Measurements from ENCODE around the gene IGF2R.
"Not testable (repeated sequence)": the region's sequence is repeated elsewhere in the genome, so short reads cannot be mapped to it uniquely, and the experiment has no call there.

The IGF2R gene

DNA sequence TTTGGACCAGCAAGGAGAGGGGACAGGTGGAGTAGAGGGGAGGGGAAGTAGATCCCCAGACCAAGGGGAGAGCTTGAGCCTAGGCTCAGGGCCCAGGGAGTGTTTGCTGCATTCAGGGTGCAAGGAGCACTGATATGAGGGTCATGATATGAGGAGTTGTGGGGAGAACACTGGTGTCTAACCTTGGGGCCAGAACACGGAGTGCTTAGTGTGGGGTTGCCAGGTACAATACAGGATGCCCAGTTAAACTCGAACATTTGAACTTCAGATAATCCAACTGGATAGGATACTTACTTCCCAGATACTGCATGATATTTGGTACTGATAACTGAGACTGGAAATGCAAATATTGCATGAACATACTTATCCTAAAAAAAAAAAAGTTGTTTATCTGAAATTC lies 155.1 kb downstream of the IGF2R start:
- Mint-ChIP-seq H3K27ac (no peak overlapping the region), H3K4me1 (no peaks in the 10 kb centered on the region), H3K4me3 (no peak overlapping the region), H3K36me3 (peaks cover 31 to 54% of the 10 kb centered on the region in 2 donors), H3K9me3 (no peaks in the 10 kb centered on the region), H3K27me3 (no peaks in the 10 kb centered on the region)
- ATAC-seq (replicated peaks) (no peak), DNase-seq (no peak)

DNA sequence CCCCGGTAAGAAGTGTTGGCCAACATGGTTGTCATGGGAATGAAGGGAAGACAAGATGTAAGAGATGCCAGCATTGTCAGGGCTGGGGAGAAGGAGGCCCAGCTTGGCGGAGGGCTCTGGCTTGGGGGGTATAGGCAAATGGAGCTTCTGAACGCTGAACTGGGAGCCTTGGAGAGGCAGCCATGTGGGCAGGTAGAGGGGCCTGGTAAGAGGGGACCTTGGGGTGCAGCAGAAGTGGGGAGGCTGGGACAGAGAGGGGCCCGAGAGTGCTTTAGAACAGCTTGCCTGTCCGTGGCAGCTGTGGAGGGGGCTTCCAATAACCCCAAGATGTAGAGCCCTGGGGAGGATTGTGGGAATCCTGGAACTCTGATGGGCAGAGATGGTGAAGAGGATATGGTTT lies 155.7 kb downstream of the IGF2R start:
- no peaks in the 10 kb centered on the region for H3K27me3 Mint-ChIP-seq
- DNase-seq (no peak), ATAC-seq (replicated peaks) (no peak)
- H3K4me3 Mint-ChIP-seq = no peak overlapping the region
- H3K27ac Mint-ChIP-seq = no peak overlapping the region
- no peaks in the 10 kb centered on the region for H3K4me1 Mint-ChIP-seq
- H3K36me3 Mint-ChIP-seq = peaks cover 29 to 51% of the 10 kb centered on the region in 2 donors
- H3K9me3 Mint-ChIP-seq = no peaks in the 10 kb centered on the region

DNA sequence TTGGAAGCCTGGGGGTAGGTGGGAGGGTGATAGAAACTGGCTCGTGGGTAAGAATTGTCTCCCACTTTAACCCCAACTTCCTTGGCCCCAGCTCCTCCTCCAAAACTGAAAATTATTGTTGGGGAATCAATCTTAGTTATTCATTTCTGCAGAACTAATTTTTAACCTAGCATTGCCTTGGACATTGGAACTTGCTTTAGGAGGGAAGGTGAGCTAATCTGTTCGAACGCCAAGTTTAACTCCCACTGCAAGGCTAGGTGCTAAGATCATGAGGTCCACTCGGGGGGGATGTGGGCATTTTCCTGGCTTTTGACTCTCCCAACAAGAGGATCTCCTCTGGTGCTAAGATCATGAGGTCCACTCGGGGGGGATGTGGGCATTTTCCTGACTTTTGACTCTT lies 156.2 kb downstream of the IGF2R start:
- H3K27ac Mint-ChIP-seq; ATAC-seq (replicated peaks): not testable (repeated sequence)

DNA sequence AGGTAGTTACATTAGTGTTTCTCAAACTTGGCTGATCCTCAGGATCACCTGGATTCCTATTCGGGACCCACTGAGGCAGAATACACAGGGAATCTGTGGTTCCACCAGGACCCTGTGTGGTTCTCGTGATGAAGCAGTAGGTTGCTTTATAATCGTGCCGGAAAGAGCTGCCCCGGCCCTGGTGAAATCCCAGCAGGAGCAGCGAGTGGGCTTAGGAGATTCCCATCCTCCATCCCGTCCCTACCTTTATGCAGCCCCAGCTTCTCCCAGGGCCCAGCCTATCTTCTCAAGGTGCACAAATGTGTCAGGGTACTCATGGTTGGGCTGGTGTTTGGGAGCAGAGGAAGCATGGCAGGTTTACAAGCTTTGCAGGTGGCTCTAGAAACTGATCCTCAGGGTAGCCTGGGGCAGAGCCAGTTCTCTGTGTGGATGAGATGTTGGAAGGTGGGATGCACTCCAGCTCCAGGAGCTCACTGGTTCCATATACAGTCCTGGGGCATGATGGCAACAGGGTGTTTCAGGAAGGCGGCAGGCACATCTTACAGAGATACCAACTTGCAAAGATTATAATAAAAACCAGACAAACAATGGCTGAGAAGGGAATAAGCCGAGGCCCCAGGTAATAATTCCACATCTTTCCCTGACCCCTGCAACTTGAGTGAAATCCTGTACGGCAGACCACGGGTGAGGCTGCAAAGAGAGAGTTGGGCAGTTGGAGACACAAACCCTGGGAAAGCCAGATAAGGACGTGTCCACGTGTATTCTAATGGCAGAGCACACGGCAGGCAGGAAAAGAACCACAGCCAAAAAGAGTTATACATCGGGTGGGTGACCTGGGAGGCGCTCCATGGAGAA lies 158.6 kb downstream of the IGF2R start:
- H3K4me1 Mint-ChIP-seq = peaks cover 0 to 1% of the 10 kb centered on the region in 2 donors
- H3K27me3 Mint-ChIP-seq = no peaks in the 10 kb centered on the region
- no peaks in the 10 kb centered on the region for H3K9me3 Mint-ChIP-seq
- ATAC-seq (replicated peaks) (no peak), DNase-seq (no peak)
- H3K27ac Mint-ChIP-seq = no peak overlapping the region
- no peak overlapping the region for H3K4me3 Mint-ChIP-seq
- H3K36me3 Mint-ChIP-seq = peaks cover 24 to 48% of the 10 kb centered on the region in 2 donors

More for the DNA sequence above, 156.2 kb downstream of the IGF2R start:
- not testable (repeated sequence) for DNase-seq, H3K4me1 Mint-ChIP-seq, H3K27me3 Mint-ChIP-seq, H3K4me3 Mint-ChIP-seq, H3K9me3 Mint-ChIP-seq
- H3K36me3 Mint-ChIP-seq = peaks cover 28 to 47% of the 10 kb centered on the region in 2 donors

DNA sequence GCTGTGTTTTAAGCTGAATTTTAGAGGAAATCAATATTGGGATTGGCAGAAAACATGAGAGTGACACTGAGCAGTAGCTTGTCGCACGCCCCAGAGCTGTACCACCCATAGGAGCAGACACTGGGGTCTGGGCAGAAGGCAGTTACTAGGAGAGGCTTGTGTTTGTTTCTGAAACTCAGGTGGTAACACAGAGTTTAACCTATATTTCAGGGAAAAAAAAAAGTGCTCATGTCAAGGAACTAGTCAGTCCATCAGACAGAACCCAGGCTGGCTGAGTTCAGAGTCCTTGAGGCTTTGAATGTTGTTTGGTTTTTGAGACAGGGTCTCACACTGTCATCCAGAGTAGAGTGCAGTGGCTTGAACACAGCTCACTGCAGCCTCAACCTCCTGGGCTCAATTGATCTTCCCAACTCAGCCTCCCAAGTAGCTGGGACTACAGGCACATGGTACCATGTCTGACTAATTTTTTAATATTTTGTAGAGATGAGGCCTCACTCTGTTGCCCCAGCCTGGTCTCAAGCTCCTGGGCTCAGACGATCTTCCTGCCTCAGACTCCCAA lies 159.3 kb downstream of the IGF2R start:
- H3K9me3 Mint-ChIP-seq = no peaks in the 10 kb centered on the region
- DNase-seq (no peak), ATAC-seq (replicated peaks) (no peak)
- H3K4me1 Mint-ChIP-seq = peaks cover 0 to 1% of the 10 kb centered on the region in 2 donors
- H3K27me3 Mint-ChIP-seq = no peaks in the 10 kb centered on the region
- H3K27ac Mint-ChIP-seq = no peak overlapping the region
- H3K4me3 Mint-ChIP-seq = no peak overlapping the region
- peaks cover 23 to 51% of the 10 kb centered on the region in 2 donors for H3K36me3 Mint-ChIP-seq

DNA sequence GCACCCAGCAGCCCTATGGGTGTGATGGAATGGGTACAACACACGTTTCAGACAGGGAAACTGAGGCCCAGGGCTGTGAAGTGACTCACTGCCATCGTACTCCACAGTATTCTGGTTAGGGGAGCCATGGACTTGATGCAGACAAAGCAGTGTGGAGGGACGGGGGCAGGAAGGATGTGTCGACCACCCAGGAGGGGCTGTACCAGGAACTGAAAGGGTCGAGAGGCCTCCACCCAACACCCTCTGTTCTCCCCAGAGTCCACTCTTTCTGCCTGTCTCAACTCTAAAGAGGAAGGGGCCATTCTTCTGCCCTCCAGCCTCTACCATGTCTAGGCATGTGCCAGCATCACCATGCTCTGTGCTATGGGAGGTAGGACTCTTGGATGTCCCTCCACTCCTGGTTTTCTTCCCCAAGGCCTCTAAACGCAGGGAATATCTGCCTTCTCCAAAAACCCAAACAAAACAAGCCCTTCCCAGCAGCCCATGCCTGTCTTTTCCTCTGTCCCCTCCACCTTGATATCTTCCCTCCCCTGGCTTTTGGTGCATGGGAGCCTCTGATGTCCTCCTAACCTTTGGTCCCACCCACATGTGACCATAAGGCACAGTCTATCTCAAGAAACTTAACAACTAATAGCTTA lies 160.1 kb downstream of the IGF2R start:
- DNase-seq (no peak), ATAC-seq (replicated peaks) (peak in 1 of 2 donors; percentile 18)
- no peak overlapping the region for H3K4me3 Mint-ChIP-seq
- H3K4me1 Mint-ChIP-seq = peaks cover 0 to 1% of the 10 kb centered on the region in 2 donors
- H3K36me3 Mint-ChIP-seq = peaks cover 23 to 47% of the 10 kb centered on the region in 2 donors
- no peak overlapping the region for H3K27ac Mint-ChIP-seq
- no peaks in the 10 kb centered on the region for H3K27me3 Mint-ChIP-seq
- H3K9me3 Mint-ChIP-seq = peaks cover under 1 to 4% of the 10 kb centered on the region in 2 donors

DNA sequence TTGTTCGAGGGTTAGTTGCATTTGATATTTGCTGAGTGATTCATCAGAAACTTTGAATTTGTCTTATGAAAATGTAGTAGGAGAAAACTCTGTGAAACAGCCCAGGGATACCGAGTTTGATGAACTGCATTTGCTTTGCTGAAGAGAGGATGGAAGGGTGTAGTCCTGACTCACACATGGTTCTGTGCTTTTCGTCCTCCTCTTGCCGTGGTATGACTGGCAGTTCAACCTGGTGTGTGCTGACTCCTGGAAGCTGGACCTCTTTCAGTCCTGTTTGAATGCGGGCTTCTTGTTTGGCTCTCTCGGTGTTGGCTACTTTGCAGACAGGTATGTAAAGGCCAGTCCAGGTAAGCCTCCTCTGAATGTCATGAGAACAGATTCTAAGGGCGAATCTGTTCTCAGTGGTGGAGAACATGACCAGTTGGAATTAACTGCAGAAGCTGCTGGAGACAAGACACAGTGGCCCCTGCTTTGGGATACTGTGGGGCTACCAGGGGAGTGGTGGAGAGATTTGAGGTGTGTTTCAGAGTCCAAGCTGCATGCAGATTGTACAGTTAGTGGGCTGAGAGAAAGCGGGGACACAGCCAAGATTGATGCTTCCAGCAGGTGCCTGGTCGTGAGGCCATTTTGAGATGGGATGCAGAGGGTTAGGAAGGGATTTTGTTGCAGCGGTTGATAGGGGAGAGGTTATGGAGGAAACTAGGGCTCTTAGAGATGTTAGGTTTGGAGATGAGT lies 161.2 kb downstream of the IGF2R start:
- peaks cover 2 to 4% of the 10 kb centered on the region in 2 donors for H3K9me3 Mint-ChIP-seq
- H3K4me1 Mint-ChIP-seq = peaks cover 0 to 1% of the 10 kb centered on the region in 2 donors
- no peak overlapping the region for H3K27ac Mint-ChIP-seq
- no peaks in the 10 kb centered on the region for H3K27me3 Mint-ChIP-seq
- DNase-seq (no peak), ATAC-seq (replicated peaks) (no peak)
- no peak overlapping the region for H3K4me3 Mint-ChIP-seq
- H3K36me3 Mint-ChIP-seq = peaks cover 19 to 43% of the 10 kb centered on the region in 2 donors

DNA sequence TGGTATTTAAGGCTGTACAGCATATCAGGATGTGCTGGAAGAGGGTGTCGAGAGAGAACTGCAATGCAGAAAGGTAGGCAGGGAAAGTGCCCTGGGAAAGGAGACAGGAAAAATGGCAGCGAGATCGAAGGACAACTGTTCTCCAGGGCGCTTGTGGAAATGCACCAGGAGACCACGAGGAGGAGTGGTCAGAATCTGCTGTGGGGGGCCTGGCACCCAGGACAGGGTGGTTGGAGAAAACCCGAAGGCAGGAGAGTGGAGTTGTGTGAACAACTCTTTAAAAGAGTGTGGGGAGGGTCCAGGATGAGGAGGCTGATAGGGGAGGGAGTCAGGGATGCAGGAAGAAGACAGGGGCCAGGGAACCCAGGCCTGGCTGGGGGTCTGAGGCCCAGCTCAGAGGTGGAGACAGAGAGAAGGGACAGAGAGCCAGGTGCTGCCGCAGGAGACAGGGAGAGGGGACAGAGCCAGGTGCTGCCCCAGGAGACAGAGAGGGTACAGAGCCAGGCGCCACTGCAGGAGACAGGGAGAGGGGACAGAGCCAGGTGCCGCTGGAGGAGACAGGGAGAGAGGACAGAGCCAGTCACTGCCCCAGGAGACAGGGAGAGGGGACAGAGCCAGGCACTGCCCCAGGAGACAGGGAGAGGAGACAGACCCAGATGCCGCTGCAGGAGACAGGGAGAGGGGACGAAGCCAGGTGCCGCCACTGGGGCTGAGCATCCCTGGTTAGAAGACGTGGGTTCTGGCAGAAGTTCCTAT lies 162.0 kb downstream of the IGF2R start:
- H3K36me3 Mint-ChIP-seq = peaks cover 19 to 45% of the 10 kb centered on the region in 2 donors
- H3K9me3 Mint-ChIP-seq = peaks cover 2 to 4% of the 10 kb centered on the region in 2 donors
- DNase-seq = no peak
- peaks cover 0 to 1% of the 10 kb centered on the region in 2 donors for H3K4me1 Mint-ChIP-seq
- peak overlapping the region; percentile 14 for H3K27ac Mint-ChIP-seq
- no peaks in the 10 kb centered on the region for H3K27me3 Mint-ChIP-seq
- no peak overlapping the region for H3K4me3 Mint-ChIP-seq
- ATAC-seq (replicated peaks) = no peak

DNA sequence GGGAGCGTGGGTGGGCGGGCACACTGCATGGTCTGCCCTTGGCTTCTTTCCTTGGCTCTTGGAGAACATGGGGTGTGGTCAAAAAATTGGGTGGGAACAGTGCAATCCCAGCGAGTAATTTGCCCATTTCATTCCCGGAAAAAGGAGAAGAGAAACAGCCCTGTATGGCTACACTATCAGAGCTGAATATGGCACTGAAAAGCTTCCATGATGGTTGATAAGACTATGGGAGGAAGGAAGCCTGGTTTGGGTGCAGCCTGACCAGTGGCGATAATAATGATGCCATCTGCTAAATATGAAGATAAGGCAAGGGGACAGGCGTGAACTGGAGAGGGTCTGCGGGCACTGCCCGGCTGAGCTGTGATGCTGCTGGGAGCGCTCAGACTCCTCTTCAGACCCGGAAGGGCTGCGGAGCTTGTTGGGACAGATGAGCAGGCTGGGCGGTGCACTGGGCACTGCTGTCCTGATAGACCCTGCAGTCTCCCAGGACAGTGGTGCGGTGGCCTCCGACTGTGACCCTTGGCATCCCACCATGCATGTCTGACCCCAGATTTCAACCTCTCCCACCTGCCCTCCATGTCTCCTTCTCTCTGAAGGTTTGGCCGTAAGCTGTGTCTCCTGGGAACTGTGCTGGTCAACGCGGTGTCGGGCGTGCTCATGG lies 162.9 kb downstream of the IGF2R start:
- Mint-ChIP-seq H3K36me3 (peaks cover 19 to 45% of the 10 kb centered on the region in 2 donors), H3K27ac (no peak overlapping the region), H3K4me3 (no peak overlapping the region), H3K27me3 (no peaks in the 10 kb centered on the region), H3K9me3 (peaks cover 2 to 4% of the 10 kb centered on the region in 2 donors), H3K4me1 (peaks cover 0 to 1% of the 10 kb centered on the region in 2 donors)
- no peak for ATAC-seq (replicated peaks)
- DNase-seq = no peak

DNA sequence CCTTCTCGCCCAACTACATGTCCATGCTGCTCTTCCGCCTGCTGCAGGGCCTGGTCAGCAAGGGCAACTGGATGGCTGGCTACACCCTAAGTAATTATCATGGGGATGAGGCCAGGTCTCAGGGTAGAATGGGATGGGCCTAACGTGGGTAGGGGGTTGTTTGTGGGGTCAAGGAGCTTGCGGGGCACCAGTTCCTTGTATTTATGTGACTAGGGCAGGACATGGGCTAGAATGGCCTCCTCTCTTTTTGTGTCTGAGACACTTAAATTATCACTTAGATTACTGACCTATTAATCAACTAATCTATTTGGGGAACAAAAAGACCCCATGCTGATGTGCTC lies 163.4 kb downstream of the IGF2R start:
- Mint-ChIP-seq H3K9me3 (peaks cover 2 to 4% of the 10 kb centered on the region in 2 donors), H3K36me3 (peaks cover 18 to 42% of the 10 kb centered on the region in 2 donors), H3K4me3 (no peak overlapping the region), H3K27ac (no peak overlapping the region), H3K27me3 (peaks cover 0 to under 1% of the 10 kb centered on the region in 2 donors), H3K4me1 (peaks cover 0 to 1% of the 10 kb centered on the region in 2 donors)
- ATAC-seq (replicated peaks) = no peak
- DNase-seq = no peak

DNA sequence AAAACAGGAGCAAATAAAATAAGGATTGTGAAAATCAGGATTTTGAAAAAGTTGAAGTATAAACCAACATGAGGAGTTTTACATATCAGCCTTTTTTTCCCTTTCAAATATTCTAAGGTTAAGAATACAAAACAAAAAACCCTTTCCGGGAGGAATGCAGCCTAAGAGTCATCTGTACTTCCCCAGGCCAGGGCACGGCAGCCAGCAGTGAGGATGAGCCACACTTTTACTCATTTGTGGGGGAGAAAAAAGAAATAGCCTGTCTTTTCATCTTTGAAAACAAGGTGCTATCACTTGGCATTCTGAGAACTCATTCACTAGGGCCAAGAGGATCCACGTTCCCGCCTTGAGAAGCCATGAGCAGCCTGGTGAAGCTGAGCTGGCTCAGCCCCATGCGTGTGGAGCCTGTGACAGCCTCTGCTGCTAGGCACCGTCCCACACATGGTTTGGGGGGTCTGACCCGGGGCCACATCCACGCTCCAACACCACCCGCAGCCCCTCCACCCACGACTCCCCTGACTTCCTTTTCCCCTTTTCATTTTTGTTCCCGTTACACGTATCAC lies 164.0 kb downstream of the IGF2R start:
- Mint-ChIP-seq H3K27me3 (peaks cover 3 to 6% of the 10 kb centered on the region in 2 donors), H3K4me3 (no peak overlapping the region), H3K4me1 (peaks cover 0 to 1% of the 10 kb centered on the region in 2 donors), H3K36me3 (peaks cover 18 to 37% of the 10 kb centered on the region in 2 donors), H3K9me3 (peaks cover 2 to 4% of the 10 kb centered on the region in 2 donors), H3K27ac (no peak overlapping the region)
- DNase-seq (no peak), ATAC-seq (replicated peaks) (no peak)

DNA sequence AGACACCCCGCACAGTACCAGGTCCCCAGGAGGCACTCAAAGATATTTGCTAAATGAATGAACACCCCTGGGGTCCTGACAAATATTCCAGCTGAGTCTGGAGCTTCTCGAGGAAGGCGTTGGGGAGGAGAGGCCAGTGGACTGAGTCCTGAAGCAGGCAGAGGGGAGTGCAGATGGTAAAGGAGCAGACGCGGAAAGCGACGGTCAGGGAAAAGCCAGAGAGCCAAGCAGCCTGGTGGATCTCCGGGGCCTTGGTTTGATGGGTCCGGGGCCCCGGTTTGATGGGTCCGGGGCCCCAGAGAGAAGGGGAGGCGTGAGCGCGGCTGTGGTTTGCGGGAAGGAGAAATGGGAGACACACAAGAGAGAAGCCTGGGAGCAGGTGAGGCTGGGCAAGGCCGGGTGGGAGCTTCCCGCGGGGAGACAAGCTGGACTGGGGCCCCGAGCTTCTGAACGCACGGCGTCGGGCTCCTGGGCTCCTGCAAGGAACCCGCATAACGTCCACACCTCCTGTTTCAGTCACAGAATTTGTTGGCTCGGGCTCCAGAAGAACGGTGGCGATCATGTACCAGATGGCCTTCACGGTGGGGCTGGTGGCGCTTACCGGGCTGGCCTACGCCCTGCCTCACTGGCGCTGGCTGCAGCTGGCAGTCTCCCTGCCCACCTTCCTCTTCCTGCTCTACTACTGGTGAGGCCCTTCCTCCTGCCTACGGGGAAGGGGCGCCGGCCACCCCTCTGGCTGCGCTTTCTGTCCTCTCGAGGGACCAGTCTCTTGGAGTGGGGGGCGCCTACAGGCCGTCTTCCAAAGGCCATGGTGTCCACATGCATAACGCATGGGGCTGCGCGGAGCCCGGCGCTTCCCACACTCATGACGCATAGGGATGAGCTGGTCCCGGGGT lies 164.8 kb downstream of the IGF2R start:
- peaks cover 1 to 5% of the 10 kb centered on the region in 2 donors for H3K4me1 Mint-ChIP-seq
- peaks cover 6 to 7% of the 10 kb centered on the region in 2 donors for H3K27me3 Mint-ChIP-seq
- no peak overlapping the region for H3K27ac Mint-ChIP-seq
- no peak for ATAC-seq (replicated peaks)
- H3K36me3 Mint-ChIP-seq = peaks cover 18 to 35% of the 10 kb centered on the region in 2 donors
- peaks cover 2 to 4% of the 10 kb centered on the region in 2 donors for H3K9me3 Mint-ChIP-seq
- no peak for DNase-seq
- H3K4me3 Mint-ChIP-seq = no peak overlapping the region
